HG02678 (cell line): ENCODE data around the gene HIVEP2.

Experiments used
- ATAC-seq: cut with Tn5 transposase; IDR thresholded peaks from one replicate; pipeline ENCODE4 v1.9.1; 2021; ENCODE audit warnings: mild to moderate bottlenecking, moderate library complexity; ENCODE audit not compliant: unreplicated experiment

The HIVEP2 gene

DNA sequence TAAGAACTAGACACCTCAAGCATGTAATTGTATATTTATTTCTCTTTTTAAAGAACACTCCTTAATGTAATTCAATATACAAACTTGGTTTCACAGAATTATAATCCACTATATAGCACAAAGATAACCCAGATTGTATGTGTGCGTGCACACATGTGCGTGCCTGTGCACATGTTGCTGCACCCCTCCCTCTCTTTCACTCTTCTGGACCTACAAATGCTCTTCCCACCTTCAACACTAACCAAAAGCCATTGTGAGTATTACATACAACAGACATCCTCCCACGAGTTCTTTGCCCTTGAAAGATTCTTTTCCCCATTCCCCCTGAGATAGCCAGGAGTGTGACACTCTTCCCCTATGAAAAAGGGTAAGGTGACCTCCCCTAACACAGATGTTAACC lies 193.5 kb downstream of the HIVEP2 start:
- no peak for ATAC-seq

DNA sequence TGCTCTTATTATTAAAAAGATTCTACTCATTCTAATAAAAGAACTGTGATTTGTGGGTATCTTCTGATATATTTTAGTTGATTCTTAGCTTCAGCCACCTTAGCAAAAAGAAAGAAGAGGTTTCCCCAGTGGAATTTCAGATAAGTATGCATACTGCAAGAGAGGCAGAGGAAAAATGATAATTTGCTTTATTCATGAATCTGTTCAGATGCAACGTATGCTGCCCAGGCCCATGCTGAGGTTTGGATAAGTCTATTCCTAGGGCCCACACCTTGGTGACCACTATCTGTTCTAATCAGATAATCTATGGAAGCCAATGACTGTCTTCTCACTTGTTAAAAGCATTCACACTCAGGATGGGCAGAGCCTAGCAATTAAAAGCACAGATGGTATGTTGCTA lies 194.0 kb downstream of the HIVEP2 start:
- ATAC-seq = no peak

DNA sequence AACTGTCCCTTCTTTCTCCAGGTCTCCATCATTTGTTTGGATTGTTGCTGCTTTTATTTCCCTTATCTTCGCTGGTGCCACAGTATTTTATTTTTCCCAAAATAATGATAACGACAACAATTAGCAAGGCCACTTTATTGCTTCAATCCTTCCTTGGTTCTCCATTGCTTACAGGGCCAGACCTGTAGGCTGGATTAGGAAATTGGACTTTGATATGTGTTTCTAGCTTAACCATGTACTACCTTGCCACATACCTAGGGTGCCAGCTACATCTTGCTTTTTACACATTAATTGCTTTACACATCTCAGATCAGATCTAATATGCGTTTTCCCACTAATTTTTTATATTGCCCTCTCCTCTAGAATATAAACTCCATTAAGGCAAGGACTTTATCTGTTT lies 195.4 kb downstream of the HIVEP2 start:
- ATAC-seq = no peak

DNA sequence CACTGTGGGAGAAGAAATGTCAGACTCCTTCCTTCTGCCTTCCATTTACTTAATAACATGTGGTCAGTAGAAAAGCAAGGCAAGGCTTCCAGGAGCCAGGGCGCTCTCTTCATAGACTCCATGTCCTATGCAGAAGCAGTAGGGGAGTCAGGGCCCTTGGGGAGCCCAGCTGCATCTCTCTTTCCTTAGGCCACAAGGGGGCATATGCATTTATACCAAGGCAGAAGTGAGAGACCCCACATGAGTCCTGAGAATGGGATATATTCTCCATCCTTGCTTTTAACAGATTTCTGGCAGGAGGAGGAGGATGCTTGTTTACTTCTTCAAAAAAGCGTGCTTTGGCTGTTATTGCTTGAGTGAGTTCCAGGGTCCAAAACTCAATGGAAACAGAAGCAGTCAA lies 198.5 kb downstream of the HIVEP2 start:
- ATAC-seq = peak; percentile 84

DNA sequence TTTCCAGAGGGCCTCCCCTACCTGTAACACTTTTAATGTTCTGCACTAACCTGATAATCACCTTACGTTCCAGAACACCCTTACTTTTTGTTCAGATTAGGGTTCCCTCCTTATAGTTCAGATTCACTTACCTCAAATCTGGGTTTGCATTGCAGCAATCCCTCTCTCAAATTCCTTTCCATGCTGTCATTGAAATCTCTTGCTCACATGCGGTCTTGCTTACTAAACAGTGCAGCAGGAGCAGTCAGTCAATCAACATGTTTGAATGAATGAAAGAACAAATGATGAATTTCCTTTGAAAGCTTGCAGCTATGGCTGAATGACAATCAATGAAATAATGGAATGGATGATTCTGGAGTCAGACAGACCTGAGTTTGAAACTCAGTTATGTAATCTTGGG lies 200.1 kb downstream of the HIVEP2 start:
- ATAC-seq = no peak

DNA sequence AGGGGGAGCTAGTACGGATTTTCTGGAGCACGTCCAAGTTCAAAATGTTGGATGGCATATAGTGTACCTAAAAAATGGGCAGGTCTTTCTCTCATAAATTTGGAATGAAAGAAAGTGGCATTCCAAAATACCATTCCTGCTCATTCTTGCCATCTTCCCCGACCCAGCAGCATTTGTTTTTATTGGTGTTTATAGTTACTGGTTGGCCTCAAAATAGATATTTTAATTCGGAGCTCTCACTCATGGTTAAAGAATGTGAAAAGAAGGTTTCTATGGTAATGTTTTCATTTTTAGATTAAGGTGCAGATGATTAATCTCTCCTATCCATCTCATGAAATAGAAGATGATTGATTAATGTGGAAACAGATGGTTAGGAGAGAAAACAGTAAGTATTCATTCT lies 204.5 kb downstream of the HIVEP2 start:
- ATAC-seq = no peak

DNA sequence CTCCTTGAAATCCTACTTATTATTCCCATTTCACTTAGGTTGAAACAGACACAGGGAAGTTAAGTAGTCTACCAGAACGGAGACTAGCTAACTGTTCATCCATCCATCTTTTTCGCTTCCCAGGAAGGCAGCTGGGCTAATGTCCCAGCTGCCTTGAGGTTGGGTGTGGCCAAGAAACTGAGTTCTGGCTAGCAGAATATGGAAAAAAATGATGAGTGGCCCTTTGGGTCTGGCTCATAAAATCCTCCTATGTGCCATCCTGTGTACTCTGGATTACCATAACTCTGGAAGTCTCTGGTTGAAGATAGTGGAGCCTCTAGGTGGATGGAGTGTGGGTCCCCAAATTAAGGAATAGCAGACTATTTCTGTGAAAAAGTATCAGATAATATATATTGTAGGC lies 206.2 kb downstream of the HIVEP2 start:
- no peak for ATAC-seq

DNA sequence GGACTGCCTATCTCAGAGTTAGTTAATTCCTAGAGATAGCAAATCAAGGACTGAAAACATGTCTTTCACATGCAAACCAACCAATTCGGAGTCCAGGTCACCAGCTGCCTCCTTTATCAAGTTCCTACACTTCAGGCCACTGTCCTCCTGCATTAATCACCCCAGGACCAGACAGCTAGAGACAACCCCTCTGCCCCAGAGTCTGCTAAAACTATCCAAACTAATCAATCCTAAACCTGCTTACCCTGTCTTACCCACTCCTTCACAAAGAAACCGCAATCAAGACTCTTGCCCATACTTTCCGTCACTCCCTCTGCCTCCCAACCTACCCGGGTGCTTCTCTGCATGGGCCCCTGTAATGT lies 207.0 kb downstream of the HIVEP2 start:
- ATAC-seq = no peak

DNA sequence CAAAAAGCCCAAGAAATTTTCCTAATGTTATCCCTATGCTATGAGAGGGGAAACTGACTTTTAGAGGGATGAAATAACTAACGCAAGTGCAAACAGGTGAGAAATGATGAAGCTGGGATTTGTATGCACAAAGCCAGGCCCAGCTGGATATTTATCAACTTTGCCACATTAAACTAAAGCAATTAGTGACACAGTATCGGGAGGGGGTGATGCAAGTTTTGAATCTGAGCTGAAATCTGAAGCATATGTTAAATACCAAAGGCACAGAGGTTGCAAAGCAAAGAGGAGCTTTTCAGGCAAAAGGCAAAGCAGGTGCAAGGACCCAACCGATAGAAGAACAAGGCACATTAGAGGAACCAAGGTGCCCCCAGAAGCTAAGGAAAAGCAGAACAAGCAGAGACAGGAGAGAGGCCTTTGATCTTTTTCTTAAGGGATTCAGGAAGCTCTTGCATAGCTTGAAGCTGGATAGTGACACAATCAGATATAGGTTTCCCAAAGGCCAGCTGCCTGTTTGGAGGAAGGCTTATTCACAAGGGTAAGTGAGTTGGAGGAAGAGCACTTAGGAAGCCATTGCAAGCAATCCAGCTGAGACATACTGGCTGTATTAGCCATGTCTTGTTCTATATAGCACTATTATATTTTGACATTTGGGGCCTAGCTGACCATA lies 207.5 kb downstream of the HIVEP2 start:
- no peak for ATAC-seq

DNA sequence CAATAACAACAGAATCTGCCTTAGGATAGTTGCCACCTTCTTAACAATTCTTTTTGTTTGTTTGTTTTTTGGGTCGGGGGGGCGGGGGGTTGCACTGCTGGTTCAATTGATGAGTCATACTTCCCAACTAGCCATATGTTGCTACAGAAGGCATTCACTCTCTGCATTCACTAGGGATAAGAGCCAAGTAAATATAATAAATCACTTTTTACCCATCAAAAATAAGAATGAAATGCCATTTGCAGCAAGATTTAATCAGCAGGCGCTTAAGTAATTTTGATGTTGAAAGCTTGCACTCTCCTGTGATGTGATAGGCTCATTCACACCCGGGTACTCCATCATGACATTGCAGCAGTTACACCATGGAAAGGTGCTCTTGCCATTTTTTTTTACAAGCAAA lies 209.8 kb downstream of the HIVEP2 start:
- ATAC-seq = no peak

DNA sequence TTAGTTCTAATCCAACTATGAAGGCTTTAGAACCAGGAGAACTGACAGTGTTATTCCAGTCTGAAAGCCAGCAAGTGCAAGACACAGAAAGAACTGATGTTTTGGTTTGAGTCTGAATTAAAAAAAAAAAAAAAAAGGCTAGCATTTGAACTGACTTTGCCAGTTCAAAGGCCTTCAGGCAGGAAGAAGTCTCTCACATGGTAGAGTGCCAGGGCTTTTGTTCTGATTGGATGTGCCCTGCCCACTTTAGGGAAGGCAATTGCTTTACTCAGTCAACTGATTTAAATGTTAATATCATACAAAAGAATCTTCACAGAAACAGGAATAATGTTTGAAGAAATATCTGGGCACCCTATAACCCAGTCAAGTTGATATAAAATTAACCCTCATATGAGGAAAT lies 212.2 kb downstream of the HIVEP2 start:
- no peak for ATAC-seq

DNA sequence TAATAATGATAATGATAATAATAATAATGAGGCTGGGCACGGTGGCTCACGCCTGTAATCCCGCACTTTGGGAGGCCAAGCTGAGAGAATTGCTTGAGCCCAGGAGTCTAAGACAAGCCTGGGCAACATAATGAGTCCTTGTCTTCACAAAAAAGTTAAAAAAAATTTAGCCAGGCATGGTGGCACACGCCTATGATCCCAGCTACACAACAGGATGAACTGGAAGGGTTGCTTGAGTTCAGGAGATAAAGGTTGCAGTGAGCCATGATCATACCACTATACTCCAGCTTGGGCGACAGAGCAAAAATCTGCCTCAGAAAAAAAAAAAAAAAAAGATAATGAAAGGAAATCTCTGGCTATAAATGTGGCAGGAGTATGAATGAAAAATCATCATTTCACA lies 213.4 kb downstream of the HIVEP2 start:
- ATAC-seq = no peak

DNA sequence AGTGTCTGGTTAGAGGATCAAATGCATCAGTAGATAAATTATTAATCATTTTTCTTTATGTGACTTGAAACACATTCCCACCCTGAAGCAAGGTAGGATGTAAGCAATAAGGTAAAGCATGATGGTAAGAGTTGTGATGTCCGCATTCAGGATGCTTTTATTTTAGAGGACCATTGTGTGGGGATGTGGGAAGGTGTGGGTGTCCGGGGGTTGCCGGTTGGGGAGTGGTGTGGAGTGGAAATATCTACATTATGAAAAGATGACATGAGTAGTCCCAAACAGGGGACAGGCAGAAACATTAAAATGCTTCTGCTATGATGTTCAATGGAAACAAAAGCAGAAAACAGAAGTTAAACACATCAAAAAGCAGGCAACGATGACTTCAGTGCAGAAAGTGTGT lies 215.4 kb downstream of the HIVEP2 start:
- ATAC-seq = no peak

DNA sequence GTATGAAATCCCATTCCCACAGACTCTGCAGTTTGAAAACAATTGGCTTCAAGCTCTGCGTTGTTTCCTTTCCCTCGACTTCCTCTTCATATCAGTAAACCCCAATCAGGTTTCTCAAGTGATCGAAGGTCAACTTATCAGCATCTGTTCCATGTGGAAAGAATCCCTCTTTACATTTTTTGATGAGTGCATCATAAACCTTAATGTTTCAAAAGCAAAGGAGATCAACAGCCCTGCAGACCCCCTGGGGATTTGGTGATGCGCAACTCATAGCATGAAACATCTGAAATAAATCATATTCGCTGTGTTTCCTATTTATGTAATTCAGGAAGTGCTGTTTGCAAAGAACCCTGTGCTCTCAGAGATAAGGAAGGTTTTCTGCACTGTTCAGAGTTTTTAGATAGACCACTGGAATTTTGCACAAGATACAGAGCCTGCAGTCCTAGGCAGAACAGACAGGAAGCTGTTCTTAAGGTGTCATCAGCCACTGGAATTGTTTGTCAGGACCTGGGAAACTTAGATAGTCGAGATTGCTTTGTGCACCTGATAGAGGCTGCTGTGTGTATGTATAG lies 216.0 kb downstream of the HIVEP2 start:
- ATAC-seq = no peak

DNA sequence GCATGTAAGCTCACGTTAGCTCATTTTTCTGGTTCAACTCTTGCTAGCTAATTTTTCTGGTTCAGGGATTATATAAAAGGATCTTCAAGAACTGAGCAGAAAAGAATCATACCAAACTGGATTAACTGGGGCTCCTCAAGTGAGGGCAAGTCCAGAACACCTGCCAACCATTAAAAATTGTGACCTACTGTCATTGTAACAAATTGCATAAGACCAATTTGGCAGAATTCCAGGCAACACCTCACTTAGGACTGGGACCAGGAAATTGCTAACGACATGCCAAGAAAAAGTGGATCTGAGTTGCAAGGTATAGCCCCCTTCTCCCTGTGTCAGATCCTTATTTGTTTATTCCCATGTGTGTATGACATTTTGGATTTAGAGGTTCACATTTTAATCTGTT lies 216.6 kb downstream of the HIVEP2 start:
- ATAC-seq = no peak

DNA sequence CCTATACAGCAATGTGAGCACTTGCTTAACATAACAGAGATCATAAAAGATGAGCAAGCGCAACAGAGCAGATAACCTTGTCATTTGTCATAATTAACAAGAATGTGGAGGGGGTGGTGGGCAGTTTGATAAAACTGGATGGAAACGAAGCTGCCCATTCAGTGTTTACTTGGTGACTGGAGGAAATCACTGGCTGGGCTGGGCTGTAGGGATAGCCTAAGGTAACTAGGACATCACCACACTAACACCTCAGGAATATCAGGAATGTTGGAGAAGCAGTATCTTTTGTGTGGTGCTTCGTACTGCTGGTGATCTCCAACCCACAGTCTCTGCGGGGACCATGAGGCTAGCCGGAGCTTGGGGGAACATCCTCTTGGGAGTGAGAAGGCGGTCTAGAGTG lies 218.4 kb downstream of the HIVEP2 start:
- ATAC-seq = no peak

DNA sequence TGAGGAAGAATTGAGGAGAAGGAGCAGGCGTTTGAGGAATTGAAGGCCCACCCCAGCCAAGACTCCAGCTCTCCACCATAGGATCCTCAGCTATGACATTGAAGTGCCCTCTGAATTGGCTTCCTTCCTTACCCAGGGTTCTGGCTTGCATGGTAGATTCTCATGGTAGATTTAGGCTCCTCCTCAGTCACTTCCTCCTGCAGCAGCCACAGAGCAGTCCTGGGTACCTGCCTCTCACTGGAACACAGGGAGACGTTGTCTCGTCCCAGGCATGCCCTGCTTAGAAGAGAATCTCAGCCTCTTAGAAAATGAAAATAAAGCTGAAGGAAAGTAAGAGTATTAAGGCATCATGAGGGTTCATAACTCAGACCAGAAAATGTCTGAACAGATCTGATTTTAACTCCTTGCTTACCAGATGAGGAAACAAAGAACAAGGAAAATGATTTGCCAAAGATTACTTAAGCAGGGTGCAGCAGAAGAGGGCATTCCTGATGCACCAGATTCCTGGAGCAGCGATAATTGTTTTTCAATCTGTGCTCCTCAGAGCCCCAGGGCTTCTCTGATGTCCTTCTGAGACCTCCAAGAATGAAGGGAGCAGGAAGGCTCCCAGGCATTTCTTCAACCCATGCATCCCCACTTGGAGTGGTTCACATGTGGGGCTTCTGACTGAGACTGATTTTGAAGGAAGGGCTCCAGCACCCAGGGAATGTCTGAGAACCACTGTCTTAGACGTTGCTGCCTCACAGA lies 219.8 kb downstream of the HIVEP2 start:
- no peak for ATAC-seq

DNA sequence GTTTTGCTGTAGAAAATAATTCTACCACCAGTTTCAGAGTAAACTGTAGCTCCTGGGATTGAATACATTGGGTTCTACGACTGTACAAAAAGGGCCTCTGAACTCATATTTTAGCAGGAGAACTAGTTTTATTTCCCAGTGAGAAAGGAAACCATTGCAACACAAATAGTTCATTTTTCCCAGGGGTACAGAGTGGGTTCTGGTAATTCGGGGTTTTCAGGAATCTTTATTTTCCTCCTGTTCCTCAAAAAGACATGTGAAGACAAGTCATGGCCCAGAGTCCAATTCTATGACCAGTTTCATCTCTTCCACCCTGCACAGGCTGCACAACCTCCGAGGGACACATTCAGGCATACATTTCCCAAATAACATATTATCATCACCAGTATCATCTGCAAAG lies 222.1 kb downstream of the HIVEP2 start:
- no peak for ATAC-seq

DNA sequence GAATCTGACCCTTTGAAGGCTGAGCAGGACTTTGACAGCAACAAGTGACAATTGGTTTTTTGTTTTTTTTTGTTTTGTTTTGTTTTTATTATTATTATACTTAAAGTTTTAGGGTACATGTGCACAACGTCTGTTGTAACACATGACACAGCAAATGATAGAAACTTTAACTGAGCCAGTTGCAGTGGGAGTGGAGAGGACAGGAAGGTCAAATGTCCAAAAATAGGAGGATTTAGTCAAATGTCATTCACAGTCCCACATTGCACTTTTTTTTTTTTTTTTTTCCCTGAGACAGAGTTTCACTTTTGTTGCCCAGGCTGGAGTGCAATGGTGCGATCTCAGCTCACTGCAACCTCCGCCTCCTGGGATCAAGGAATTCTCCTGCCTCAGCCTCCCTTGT lies 223.0 kb downstream of the HIVEP2 start:
- ATAC-seq = no peak

DNA sequence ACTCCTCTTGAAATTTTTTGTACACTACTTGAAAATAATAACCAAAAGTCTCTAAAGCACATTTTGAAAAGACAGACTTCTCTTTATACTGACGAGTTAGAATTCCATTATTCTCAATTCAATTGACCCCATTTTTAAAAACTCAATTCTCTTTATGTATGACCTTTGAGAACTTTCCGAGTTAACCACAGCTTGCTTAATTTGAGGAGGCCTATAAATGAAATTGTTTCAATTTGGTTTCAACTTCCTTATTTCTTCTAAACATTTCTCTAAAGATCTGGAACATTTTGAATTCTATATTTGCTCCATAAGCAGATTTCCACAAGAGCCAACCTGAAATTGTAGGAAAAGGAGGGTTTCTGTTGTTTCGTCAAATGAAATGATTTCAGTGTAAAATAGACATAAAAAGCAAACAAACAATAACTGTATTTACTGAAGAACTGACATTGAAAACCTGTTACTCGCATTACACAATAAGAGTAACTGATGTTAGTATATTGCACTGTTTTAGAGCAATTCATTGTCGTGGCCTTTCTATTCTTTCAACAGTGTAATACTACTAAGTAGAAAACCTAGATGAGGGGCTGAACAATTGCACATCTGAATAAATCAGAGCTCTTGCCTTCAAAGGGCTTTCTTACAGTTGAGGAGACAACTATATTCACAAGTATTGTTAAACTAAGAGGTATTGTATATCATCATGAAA lies 223.6 kb downstream of the HIVEP2 start:
- ATAC-seq = no peak

DNA sequence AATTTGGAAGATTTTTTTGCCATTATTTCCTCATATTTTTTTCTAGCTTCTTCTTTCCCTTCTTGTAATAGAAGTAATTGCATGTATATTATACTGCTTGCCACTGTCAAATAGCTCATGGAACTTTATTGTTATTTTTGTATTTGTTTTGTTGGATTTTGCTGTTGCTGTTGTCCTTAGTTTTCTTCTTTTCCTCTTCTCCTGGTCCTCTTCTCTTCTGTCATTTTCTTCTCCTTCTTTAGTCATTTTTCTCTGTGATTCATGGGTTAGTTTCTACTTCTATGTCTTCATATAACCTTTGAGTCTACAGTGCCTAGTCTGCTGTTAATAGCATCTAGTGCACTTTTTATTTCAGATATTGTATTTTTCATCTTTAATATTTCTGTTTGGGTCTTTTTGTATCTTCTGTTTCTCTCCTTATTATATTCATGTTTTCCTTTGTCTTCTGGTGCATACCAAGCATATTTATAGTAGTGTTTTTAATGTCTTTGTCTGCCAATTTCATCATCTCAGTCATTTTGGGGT lies 226.2 kb downstream of the HIVEP2 start:
- no peak for ATAC-seq

DNA sequence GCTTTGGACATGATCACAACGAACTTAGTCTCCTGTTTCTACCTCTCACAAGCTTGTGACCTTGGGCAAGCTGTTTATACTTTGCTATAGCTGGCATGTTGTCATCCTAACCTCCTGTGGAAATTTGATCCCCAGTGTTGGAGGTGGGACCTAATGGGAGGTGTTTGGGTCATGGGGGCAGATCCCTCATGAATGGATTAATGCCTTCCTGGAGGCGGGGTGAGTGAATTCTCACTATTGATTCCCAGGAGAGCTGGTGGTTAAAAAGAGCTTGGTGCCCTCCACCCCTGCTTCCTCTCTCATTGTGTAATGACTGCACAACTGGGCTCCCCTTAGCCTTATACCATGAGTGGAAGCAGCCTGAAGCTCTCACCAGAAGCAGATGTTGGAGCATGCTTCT lies 228.9 kb downstream of the HIVEP2 start:
- no peak for ATAC-seq
